ENCODE data around the gene ZDHHC6. TPM values are rescaled to one million over a fixed set of nuclear protein-coding genes. Genes with fewer than 3 reads are reported as not detected.
A peak's percentile ranks its signal among the peaks of the same experiment; 100 is the strongest.

ZDHHC6 gene
- total and polyA plus RNA-seq, 2 of the 8 experiments (the other 6 are each of a cell fraction or from before 2014, with no cell fraction given), result 13.6 to 27.4 TPM

DNA sequence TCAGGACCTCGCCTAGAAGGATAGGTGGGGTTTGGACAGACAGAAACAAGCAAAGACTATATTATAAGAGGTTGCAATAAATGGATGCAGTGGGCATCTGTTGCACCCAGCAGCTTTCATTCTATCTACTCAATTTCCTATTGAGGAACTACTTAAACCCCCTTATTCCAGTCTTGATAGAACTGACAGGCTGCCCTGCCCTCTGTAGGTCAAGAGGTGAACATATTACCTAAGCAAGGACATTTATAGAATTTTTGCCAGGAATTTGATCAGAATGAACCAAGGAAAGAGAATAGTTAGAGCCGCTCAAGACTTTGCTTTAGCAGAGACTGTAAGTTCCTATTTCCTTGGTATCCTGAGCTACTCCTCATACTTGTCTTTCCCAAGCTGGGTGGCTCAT lies 9.8 kb upstream of the ZDHHC6 start:
- H3K4me3 ChIP-seq (ENCODE audit: extremely low read depth in 1 of 4, insufficient read depth in 2 of 4, low read depth in 3 of 4, low read length in 4 of 4), result no peak overlapping the region
- no peak overlapping the region for H3K56ac ChIP-seq (replicated peaks; ENCODE audit: insufficient read length, low read depth, low read length)
- no peaks in the 10 kb centered on the region; the same call in 1 of the 2 replicates for H3K79me1 ChIP-seq (ENCODE audit: low read depth, low read length)
- H3K36me3 ChIP-seq (ENCODE audit: control insufficient read depth in 2 of 4, insufficient read depth in 4 of 4, low read length in 3 of 4), result peaks cover 0 to 7% (median 1%) of the 10 kb centered on the region in 4 experiments; a peak in 2 of 8 replicates
- H3K23ac ChIP-seq (ENCODE audit: insufficient read length), result no peak overlapping the region
- no peak overlapping the region for H2BK120ac ChIP-seq (replicated peaks; ENCODE audit: low read depth, low read length)
- no peaks in the 10 kb centered on the region for H4K20me1 ChIP-seq (replicated peaks in 1 of 2; ENCODE audit: control insufficient read depth in 1 of 2, insufficient read depth in 2 of 2, low read length in 2 of 2)
- H3K14ac ChIP-seq (ENCODE audit: insufficient read length), result no peak overlapping the region
- ChIA-PET POLR2A (ENCODE audit: partially characterized antibody) (interaction anchor here (0.7 to 2.4 kb wide), 3 partner anchors 9 to 1713 kb away, joined by 3 to 16 read pairs (median 4); partner anchors contain the start of genes VTI1A and ZDHHC6), CTCF (ENCODE audit: partially characterized antibody) (interaction anchor here (0.6 to 2.3 kb wide), 12 partner anchors 8 to 1039 kb away, joined by 3 to 26 read pairs (median 4); partner anchors contain the start of gene ZDHHC6)
- no peak overlapping the region for H4K91ac ChIP-seq (replicated peaks; ENCODE audit: insufficient read length, low read length)
- TF ChIP-seq, protein P1, sequence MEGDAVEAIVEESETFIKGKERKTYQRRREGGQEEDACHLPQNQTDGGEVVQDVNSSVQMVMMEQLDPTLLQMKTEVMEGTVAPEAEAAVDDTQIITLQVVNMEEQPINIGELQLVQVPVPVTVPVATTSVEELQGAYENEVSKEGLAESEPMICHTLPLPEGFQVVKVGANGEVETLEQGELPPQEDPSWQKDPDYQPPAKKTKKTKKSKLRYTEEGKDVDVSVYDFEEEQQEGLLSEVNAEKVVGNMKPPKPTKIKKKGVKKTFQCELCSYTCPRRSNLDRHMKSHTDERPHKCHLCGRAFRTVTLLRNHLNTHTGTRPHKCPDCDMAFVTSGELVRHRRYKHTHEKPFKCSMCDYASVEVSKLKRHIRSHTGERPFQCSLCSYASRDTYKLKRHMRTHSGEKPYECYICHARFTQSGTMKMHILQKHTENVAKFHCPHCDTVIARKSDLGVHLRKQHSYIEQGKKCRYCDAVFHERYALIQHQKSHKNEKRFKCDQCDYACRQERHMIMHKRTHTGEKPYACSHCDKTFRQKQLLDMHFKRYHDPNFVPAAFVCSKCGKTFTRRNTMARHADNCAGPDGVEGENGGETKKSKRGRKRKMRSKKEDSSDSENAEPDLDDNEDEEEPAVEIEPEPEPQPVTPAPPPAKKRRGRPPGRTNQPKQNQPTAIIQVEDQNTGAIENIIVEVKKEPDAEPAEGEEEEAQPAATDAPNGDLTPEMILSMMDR (IDR thresholded peaks at IDR 0.05; ENCODE audit: control extremely low read depth in 1 of 3, insufficient read depth in 1 of 3, low read depth in 1 of 3, low read length in 3 of 3), result peak in 1 of 3 experiments; percentile 35; a peak in 2 of 4 replicates
- TF ChIP-seq, protein P2, sequence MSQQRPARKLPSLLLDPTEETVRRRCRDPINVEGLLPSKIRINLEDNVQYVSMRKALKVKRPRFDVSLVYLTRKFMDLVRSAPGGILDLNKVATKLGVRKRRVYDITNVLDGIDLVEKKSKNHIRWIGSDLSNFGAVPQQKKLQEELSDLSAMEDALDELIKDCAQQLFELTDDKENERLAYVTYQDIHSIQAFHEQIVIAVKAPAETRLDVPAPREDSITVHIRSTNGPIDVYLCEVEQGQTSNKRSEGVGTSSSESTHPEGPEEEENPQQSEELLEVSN (IDR thresholded peaks at IDR 0.05), result no peak
- peak; percentile 21 to 44; a peak in 3 of 4 replicates for TF ChIP-seq RAD21 (IDR thresholded peaks at IDR 0.05 in 1 of 2, conservative IDR thresholded peaks at IDR 0.05 in 1 of 2; ENCODE audit: low read depth in 2 of 2, low read length in 2 of 2)
- H3K27ac ChIP-seq (ENCODE audit: low read depth, low read length), result no peak overlapping the region
- no peak overlapping the region for H2AK5ac ChIP-seq (ENCODE audit: low read depth, low read length)
- H2BK12ac ChIP-seq (ENCODE audit: low read depth, low read length), result no peak overlapping the region
- no peak overlapping the region for H4K5ac ChIP-seq (ENCODE audit: insufficient read length, low read depth, low read length)
- WGBS, 2 experiments (ENCODE audit: extremely low coverage in 1 of 2, insufficient coverage in 1 of 2, insufficient read length in 1 of 2, insufficient replicate concordance in 2 of 2, low coverage in 1 of 2, low lambda C conversion rate in 2 of 2, missing lambda C conversion rate in 1 of 2), result 83% methylated on average over 2 of the region's 2 CpGs; no CpG with 5 or more reads in 1 of the 2 experiments
- H2BK20ac ChIP-seq (ENCODE audit: low read length), result no peak overlapping the region
- no peak overlapping the region for H2BK15ac ChIP-seq (ENCODE audit: low read length)
- H3K9ac ChIP-seq (replicated peaks in 1 of 4; ENCODE audit: extremely low read depth in 1 of 4, low read depth in 3 of 4, low read length in 3 of 4), result no peak overlapping the region
- H2AFZ ChIP-seq (ENCODE audit: low read length), result no peak overlapping the region
- peaks cover 0 to 10% of the 10 kb centered on the region in 2 experiments; a peak in 2 of 4 replicates for H3K79me2 ChIP-seq (ENCODE audit: control insufficient read depth in 1 of 2, insufficient read depth in 2 of 2, low read length in 2 of 2)
- H3K23me2 ChIP-seq (ENCODE audit: low read depth, low read length), result no peaks in the 10 kb centered on the region
- H3K27me3 ChIP-seq (replicated peaks in 1 of 4; ENCODE audit: control insufficient read depth in 3 of 4, extremely low read depth in 1 of 4, insufficient read depth in 3 of 4, low read length in 3 of 4), result no peaks in the 10 kb centered on the region
- no peak overlapping the region for H4K8ac ChIP-seq (ENCODE audit: extremely low read depth, insufficient read depth, low read length)
- no peak overlapping the region for H3K4ac ChIP-seq (replicated peaks; ENCODE audit: insufficient read length, low read depth, low read length)
- FAIRE-seq (no peak), DNase-seq (ENCODE audit: low read depth in 1 of 2, low spot score in 2 of 2) (no peak)
- no peaks in the 10 kb centered on the region for H3K4me1 ChIP-seq (replicated peaks in 1 of 4; ENCODE audit: control insufficient read depth in 3 of 4, insufficient read depth in 4 of 4, low read length in 3 of 4)
- H3K18ac ChIP-seq (ENCODE audit: extremely low read depth, low read length), result no peak overlapping the region
- no peak overlapping the region for H2BK5ac ChIP-seq (ENCODE audit: low read depth, low read length)
- no peaks in the 10 kb centered on the region for H3K9me3 ChIP-seq (ENCODE audit: insufficient read depth in 2 of 2, low read depth in 1 of 2, low read length in 1 of 2)
- no peak overlapping the region for H3K4me2 ChIP-seq (ENCODE audit: insufficient read depth in 1 of 2, low read depth in 2 of 2, low read length in 2 of 2)

All from H1 (cell line).